Activated B cell treated with CpG ODN at 0.5 μM for 24 hours (primary cell): ENCODE data around the gene TMEM250. TPM values are rescaled to one million over a fixed set of nuclear protein-coding genes. Genes with fewer than 3 reads are reported as not detected.
A peak's percentile ranks its signal among the peaks of the same experiment; 100 is the strongest.

ENCODE experiments used
- ATAC-seq: fragments of 200-7000 bp; cut with Tn5 transposase; one replicate; pipeline ENCODE4 v1.10.0; 2021; ENCODE audit warnings: low read depth, mild to moderate bottlenecking, moderate library complexity
- CTCF ChIA-PET: fragments of 350-600 bp; sonication (Branson Sonifier 250); formaldehyde crosslinking; loops from one replicate; lab custom pipeline; 2021; ENCODE audit warnings: antibody characterized with exemption; lab: Charles Lee
- POLR2A ChIA-PET: fragments of 350-600 bp; sonication (Branson Sonifier 250); formaldehyde crosslinking; loops from one replicate; lab custom pipeline; 2021; ENCODE audit warnings: antibody characterized with exemption; lab: Charles Lee
- DNase-seq: peaks from one replicate; pipeline ENCODE4 v3.0.0; 2022
- H3K27ac Mint-ChIP-seq: one replicate; pipeline ENCODE4 v1.8.0; 2020; ENCODE audit warnings: mixed read lengths
- H3K27me3 Mint-ChIP-seq: one replicate; pipeline ENCODE4 v1.8.0; 2021; ENCODE audit warnings: mixed read lengths
- H3K36me3 Mint-ChIP-seq: one replicate; pipeline ENCODE4 v1.8.0; 2021; ENCODE audit warnings: low read depth, mixed read lengths
- H3K4me1 Mint-ChIP-seq: one replicate; pipeline ENCODE4 v1.8.0; 2021; ENCODE audit warnings: mixed read lengths
- H3K4me3 Mint-ChIP-seq: one replicate; pipeline ENCODE4 v1.8.0; 2020; ENCODE audit warnings: mild to moderate bottlenecking, mixed read lengths
- H3K9me3 Mint-ChIP-seq: one replicate; pipeline ENCODE4 v1.8.0; 2020; ENCODE audit warnings: mixed read lengths
- CTCF ChIP-seq: fragments of 200-600 bp; IDR thresholded peaks from one replicate; pipeline ENCODE4 v1.8.0; 2022; ENCODE audit warnings: antibody characterized with exemption, mild to moderate bottlenecking
- intact Hi-C: fragments of 100-400 bp; cut with micrococcal nuclease; formaldehyde crosslinking; loops from one replicate; pipeline ENCODE4 v1.15.1; 2024
- total RNA-seq: library from RNA; stranded (reverse); gene quantifications from 2 replicates; pipeline ENCODE4 v1.2.3, GENCODE V29; 2022

Gene TMEM250
- total RNA-seq, 1 donor from 2014 or later, result 23.4 TPM

GRCh38 chr9:136110082-136111061 lies 8.3 kb downstream of the TMEM250 start:
- ChIA-PET CTCF (interaction anchor here (1.0 kb wide), 2 partner anchors 8 to 12 kb away, joined by 3 to 4 read pairs; partner anchors contain the start of gene TMEM250), POLR2A (interaction anchor here (0.6 to 1.3 kb wide), 3 partner anchors 7 to 253 kb away, joined by 3 to 11 read pairs (median 5); partner anchors contain the start of gene DNLZ)
- intact Hi-C loops, result no loop called here
- H3K27ac Mint-ChIP-seq, result no peak overlapping the region
- TF ChIP-seq CTCF, result no peak
- H3K36me3 Mint-ChIP-seq, result peaks cover 13% of the 10 kb centered on the region
- peak overlapping the region; percentile 77 for H3K4me3 Mint-ChIP-seq
- peaks cover 36% of the 10 kb centered on the region for H3K4me1 Mint-ChIP-seq
- H3K9me3 Mint-ChIP-seq, result no peaks in the 10 kb centered on the region
- ATAC-seq (no peak), DNase-seq (no peak)
- H3K27me3 Mint-ChIP-seq, result peaks cover 3% of the 10 kb centered on the region

DNA sequence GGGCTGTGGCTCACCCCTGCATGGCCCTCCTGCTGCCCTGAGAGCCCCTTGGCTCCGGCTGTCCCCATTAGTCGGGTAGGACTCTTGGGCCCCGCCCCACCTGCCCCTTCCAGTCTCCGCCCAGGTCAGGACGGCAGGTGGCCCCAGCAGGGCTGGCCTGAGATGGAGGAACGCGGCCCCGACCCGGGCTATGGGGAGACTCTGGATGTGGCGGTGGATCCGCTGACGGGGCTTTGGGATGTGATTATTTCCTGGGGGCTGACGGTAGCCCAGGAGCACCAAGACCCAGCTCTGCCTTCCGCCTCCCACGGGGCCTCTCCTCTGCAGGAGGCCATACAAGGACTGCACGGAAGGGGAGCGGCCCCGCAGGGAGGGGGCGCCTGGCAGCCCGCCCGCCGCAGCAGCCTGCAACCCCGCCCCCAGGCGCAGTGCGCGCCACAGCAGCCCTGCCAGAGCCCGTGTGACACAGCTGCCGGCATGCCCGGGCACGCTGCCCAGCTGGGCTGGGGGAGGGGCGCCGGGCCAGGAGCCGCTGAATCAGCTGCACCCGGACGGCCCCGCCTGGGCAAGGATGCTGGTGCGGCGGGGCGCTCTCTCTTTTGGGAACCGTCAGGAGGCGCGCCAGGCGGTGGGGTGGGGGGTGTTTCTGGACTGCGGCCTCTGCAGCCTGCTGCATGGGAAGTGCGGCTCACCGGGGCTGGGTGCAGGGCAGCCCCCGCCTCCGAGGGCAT lies 9.2 kb downstream of the TMEM250 start:
- Mint-ChIP-seq H3K27me3 (peaks cover 3% of the 10 kb centered on the region), H3K9me3 (no peaks in the 10 kb centered on the region), H3K4me1 (peaks cover 36% of the 10 kb centered on the region), H3K27ac (no peak overlapping the region), H3K4me3 (peak overlapping the region; percentile 77), H3K36me3 (peaks cover 7% of the 10 kb centered on the region)
- DNase-seq (peak; percentile 73), ATAC-seq (peak; percentile 92)
- TF ChIP-seq CTCF, result no peak
- CTCF ChIA-PET, result interaction anchor here (0.9 to 1.0 kb wide), 3 partner anchors 9 to 142 kb away, joined by 3 to 4 read pairs (median 4); partner anchors contain the start of gene TMEM250
- intact Hi-C loops, result loop anchor here (1.0 to 2.0 kb wide), 2 partner anchors 9 to 15 kb away; partner anchors contain the start of genes NACC2 and TMEM250
- POLR2A ChIA-PET, result interaction anchor here (0.6 to 1.3 kb wide), 3 partner anchors 8 to 254 kb away, joined by 3 to 11 read pairs (median 5); partner anchors contain the start of gene DNLZ

GRCh38 chr9:136108648-136109266 lies 9.9 kb downstream of the TMEM250 start:
- DNase-seq (no peak), ATAC-seq (no peak)
- Mint-ChIP-seq H3K27me3 (peaks cover 3% of the 10 kb centered on the region), H3K27ac (no peak overlapping the region), H3K36me3 (peaks cover 4% of the 10 kb centered on the region), H3K9me3 (no peaks in the 10 kb centered on the region), H3K4me3 (peak overlapping the region; percentile 35), H3K4me1 (peaks cover 36% of the 10 kb centered on the region)
- POLR2A ChIA-PET, result interaction anchor here (1.3 to 3.2 kb wide), 2 partner anchors 9 kb away, joined by 11 to 16 read pairs; partner anchors contain the start of gene TMEM250
- no peak for TF ChIP-seq CTCF
- intact Hi-C loops, result loop anchor here (1.0 to 2.0 kb wide), 2 partner anchors 10 to 14 kb away; partner anchors contain the start of genes NACC2 and TMEM250
- CTCF ChIA-PET, result interaction anchor here (0.9 kb wide), 1 partner anchor 142 kb away, joined by 4 read pairs; no protein-coding TSS in a partner anchor

DNA sequence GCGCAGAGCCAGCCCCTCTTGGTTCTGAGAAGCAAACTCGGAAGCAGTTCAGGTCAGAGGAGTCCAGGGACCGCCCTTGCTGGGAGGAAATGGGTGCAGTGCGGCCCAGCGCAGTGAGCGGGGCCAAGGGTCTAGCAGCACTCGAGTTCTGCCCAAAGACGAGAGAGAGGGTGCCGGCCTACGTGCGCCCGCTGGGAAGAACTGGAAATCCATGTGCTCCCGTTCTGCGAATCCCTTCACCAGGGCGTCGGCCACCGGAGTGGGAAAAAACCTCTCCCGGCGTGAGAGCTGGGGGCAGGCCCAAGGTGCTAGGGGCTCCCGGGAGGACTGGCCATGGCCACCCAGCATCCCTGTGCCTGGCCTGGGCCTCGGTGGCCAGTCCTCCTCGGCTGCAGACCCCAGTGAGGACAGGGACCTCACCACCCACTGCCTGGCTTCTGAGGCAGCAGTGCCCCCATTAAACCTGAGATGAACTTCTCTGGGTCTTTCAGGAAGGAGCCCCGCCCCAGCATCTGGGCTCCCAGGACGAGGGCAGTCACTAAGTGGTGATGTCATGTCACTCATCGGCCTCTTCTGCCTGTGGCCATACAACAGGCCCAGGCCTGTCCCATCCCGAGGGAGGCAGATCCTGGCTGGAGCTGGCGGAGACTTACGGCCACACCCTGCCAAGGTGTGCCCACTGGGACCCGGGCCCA lies 10.6 kb downstream of the TMEM250 start:
- H3K36me3 Mint-ChIP-seq, result no peaks in the 10 kb centered on the region
- peak overlapping the region; percentile 61 for H3K4me3 Mint-ChIP-seq
- H3K27me3 Mint-ChIP-seq, result peaks cover 3% of the 10 kb centered on the region
- ChIA-PET CTCF (interaction anchor here (0.5 kb wide), 1 partner anchor 254 kb away, joined by 3 read pairs; no protein-coding TSS in a partner anchor), POLR2A (interaction anchor here (1.3 to 3.2 kb wide), 2 partner anchors 9 to 12 kb away, joined by 5 to 16 read pairs; partner anchors contain the start of gene TMEM250)
- no peaks in the 10 kb centered on the region for H3K9me3 Mint-ChIP-seq
- DNase-seq (no peak), ATAC-seq (no peak)
- no peak for TF ChIP-seq CTCF
- intact Hi-C loops, result loop anchor here (2.0 kb wide), 1 partner anchor 13 kb away; the partner anchor contains the start of gene NACC2
- H3K27ac Mint-ChIP-seq, result no peak overlapping the region
- peaks cover 36% of the 10 kb centered on the region for H3K4me1 Mint-ChIP-seq
